Measurements from ENCODE around the gene SLC27A1. TPM values are rescaled to one million over a fixed set of nuclear protein-coding genes. Genes with fewer than 3 reads are reported as not detected.
"Not testable (repeated sequence)": the region's sequence is repeated elsewhere in the genome, so short reads cannot be mapped to it uniquely, and the experiment has no call there.

The SLC27A1 gene
- total RNA-seq, 1 donor from 2014 or later = 19.6 TPM

GRCh38 chr19:17487284-17488121, 17.2 kb downstream of the SLC27A1 start:
- no peak for DNase-seq

- no peak for DNase-seq
Measured at GRCh38 chr19:17488593-17489391, 18.5 kb downstream of the SLC27A1 start.

DNA sequence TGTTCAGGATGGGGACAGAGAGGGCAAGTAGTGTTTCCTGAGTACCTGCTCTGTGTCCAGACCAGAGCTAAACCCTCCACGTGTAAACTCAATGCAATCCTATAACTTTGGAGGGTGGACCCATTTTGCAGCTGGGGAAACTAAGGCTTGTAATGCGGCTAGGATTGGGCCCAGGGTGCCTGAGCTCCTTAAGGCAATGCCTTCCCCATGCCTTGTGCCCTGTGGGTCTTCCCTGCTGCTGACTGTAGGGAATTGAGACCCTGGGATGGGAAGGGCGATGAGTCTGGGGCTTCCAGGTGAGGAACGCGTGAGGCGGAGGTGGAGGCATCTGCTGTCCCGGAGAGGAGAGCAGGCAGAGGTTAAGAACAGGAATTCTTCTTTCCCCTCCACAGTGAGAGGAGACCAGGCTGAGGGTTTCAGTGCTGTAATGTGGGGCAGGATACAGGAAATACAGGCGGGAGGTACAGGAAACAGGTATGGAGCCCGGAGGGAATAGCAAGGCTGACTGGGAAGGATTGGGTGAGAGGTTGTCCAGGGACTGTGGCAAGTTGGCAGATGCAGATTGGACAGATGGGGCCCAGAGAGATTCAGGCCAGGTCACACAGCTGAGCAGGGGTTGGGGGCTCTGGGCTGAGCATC, 19.2 kb downstream of the SLC27A1 start:
- DNase-seq = no peak

DNA sequence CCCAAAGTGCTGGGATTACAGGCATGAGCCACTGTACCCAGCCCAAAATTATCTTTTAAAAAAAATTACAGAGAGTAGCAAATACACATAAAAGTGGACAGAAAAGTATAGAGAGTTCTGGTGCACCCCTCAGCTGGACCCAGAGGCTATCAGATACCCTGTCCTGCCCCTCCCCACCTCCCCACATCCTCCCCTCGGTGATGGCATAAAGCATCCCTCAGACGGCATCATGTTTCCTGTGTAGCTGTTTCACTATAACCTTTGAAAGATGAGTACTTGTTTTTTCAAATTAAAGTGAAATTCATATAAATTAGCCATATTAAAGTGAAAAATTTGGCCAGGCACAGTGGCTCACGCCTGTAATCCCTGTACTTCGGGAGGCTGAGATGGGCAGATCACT, 20.1 kb downstream of the SLC27A1 start:
- DNase-seq = no peak

GRCh38 chr19:17491287-17491686, 21.0 kb downstream of the SLC27A1 start:
- peak; percentile 89 for DNase-seq

DNA sequence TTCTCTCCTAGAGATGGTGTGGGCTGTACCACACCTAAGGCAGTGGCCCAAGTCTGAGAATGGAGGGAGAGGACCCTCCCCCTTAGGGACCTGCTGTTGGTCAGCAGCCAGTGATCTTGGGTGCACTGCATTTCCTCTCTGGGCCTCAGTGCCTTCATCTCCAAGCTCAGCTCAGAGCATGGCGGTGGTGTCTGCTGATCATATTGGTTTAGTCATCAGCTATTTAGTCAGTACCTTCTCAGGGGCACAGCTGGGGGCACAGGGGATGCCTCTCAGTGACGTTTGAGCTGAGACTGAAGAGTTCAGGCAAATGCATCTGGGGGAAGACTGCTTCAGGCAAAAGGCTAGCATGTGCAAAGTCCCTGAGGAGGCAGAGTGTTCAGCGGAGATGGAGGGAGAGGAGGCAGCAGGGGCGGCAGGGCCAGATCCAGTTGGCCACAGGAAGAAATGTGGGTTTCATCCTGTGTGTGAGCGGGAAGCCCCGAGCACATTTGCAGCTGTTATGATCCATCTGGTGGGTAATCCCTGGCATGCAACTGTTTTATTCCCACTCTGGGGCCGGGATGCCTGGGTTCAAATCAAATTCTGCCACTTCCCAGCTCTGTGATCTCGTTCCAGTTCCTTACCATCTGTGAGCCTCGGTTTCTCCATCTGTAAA, 25.4 kb downstream of the SLC27A1 start:
- DNase-seq = no peak

- DNase-seq = no peak
Measured at GRCh38 chr19:17496337-17496997, 26.1 kb downstream of the SLC27A1 start.

DNA sequence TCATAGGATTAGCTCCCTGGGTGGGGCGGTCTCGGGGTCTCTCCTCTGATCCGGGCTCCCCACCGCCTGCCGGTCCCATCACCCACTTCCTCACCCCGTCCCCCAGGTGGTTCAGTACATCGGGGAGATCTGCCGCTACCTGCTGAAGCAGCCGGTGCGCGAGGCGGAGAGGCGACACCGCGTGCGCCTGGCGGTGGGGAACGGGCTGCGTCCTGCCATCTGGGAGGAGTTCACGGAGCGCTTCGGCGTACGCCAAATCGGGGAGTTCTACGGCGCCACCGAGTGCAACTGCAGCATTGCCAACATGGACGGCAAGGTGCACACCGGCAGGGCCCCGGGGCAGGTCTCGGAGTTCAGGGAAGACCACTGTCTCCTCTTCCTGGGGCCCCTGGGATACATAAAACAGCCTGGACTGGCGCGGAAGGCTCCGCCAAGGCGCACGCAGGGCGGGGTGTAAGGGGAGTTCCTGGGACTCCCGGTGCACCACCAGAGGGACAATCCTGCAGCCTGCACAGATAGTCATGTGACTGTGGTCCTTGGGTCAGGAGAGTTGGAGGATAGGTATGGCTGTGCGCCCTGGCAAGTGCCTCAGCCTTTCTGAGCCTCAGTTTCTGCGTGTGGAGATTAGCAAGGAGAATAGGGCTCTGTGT, 26.9 kb downstream of the SLC27A1 start:
- no peak for DNase-seq

DNA sequence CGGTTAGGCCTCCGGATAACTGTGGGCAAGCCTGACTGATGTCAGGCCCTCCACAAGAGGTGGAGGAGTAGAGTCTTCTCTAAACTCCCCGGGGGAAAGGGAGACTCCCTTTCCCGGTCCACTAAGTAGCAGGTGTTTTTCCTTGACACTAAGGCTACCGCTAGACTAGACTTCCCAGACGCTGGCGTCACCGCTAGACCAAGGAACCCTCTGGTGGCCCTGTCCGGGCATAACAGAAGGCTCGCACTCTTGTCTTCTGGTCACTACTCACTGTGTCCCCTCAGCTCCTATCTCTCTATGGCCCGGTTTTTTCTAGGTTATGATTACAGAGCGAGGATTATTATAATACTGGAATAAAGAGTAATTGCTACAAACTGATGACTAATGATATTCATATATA, 28.7 kb downstream of the SLC27A1 start:
- not testable (repeated sequence) for DNase-seq

- no peak for DNase-seq
Measured at GRCh38 chr19:17499648-17500446, 29.5 kb downstream of the SLC27A1 start.

- DNase-seq = no peak
Measured at GRCh38 chr19:17500447-17501198, 30.3 kb downstream of the SLC27A1 start.

DNA sequence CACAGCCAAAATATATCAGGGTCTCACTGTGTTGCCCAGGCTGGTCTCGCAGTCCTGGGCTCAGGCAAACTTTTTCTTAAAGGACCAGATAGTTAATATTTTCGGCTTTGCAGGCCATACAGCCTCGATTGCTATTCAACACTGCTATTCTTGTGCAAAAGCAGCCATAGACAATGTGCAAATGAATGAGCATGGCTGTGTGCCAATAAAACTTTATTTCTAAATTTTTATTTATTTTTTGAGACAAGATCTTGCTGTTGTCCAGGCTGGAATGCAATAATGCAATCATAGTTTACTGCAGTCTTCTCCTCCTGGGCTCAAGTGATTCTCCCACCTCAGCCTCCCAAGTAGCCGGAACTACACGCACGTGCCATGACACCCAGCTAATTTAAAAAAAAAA, 32.9 kb downstream of the SLC27A1 start:
- DNase-seq = no peak

GRCh38 chr19:17504030-17504429, 33.7 kb downstream of the SLC27A1 start:
- DNase-seq = no peak

DNA sequence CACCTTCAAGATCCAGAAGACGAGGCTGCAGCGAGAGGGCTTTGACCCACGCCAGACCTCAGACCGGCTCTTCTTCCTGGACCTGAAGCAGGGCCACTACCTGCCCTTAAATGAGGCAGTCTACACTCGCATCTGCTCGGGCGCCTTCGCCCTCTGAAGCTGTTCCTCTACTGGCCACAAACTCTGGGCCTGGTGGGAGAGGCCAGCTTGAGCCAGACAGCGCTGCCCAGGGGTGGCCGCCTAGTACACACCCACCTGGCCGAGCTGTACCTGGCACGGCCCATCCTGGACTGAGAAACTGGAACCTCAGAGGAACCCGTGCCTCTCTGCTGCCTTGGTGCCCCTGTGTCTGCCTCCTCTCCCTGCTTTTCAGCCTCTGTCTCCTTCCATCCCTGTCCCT, 34.1 kb downstream of the SLC27A1 start:
- DNase-seq = no peak

DNA sequence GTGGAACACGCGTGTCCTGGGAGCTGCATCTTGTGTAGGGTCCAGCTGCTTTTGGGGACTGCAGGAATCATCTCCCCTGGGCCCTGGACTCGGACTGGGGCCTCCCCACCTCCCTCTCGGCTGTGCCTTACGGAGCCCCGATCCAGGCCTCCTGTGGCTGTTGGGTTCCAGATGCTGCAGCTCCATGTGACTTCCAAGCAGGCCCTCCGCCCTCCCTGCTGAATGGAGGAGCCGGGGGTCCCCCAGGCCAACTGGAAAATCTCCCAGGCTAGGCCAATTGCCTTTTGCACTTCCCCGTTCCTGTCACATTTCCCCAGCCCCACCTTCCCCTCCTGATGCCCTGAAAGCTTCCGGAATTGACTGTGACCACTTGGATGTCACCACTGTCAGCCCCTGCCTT, 34.9 kb downstream of the SLC27A1 start:
- DNase-seq = no peak

DNA sequence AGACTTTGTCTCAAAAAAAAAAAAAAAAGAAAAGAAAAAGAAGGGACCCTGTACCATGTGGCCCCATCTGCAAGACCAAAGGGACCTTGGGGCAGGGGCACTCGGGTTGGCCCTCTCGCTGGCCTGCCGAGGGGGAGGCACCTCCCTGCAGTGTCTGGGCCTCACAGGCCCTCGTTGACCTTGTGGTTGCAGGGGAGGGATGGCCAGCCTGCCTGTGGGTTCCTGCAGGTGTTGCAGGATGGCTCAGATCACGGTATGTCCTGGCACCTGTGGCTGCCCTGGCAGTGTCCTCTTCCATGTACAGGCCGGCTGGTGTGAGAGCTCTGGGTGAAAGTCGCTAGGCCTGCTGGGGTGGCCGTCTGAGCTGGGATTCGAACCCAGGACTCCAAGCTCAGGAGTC, 36.4 kb downstream of the SLC27A1 start:
- no peak for DNase-seq

GRCh38 chr19:17508558-17508933, 38.2 kb downstream of the SLC27A1 start:
- DNase-seq = not testable (repeated sequence)

GRCh38 chr19:17510220-17510993, 40.1 kb downstream of the SLC27A1 start:
- DNase-seq = no peak
